ENCODE measurements around the gene ANKMY1.

DNA sequence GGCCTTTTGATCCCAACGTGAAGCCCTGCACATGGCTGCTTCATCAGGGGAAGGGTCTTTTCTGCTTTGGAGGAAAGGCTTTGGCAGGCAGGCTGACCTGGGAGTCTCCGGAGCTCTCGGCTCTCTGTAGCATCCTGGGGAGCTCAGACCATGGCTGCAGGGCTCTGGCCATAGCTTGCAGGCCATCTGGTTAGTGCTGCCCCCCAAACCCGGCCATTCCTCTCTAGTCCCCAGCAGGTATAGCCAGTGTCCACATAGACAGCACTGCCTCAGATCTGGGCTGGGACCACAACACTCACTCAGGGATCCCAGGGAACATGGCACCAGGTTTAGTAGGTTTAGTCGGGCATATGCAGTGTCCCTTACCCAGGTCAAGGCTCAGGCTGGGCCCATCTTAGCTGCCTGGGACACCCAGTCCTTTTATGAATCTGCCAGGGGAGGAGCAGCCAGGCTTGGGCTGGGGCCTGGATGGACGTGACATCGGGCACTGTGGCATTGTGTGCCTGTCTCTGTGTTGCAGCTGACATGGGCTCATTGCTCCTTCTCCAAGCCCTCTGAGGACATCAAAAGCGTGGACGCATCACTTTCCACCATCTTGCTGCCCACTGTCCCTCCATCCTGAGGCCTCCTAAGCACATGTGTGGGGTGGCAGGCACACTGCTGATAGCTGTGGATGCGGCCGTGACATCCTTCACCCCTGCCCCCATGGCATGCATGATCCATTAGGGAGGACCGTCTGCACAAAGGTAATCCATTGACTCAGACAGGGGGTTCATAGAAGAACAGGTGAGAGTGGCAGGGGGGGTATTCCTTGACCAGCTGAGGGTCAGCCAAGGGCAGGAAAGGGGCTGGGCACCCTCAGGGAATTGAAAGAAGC is 48.3 kb upstream of the ANKMY1 start:
- no peak for TF ChIP-seq POLR2A (IDR thresholded peaks at IDR 0.05)
- TF ChIP-seq, protein P1, sequence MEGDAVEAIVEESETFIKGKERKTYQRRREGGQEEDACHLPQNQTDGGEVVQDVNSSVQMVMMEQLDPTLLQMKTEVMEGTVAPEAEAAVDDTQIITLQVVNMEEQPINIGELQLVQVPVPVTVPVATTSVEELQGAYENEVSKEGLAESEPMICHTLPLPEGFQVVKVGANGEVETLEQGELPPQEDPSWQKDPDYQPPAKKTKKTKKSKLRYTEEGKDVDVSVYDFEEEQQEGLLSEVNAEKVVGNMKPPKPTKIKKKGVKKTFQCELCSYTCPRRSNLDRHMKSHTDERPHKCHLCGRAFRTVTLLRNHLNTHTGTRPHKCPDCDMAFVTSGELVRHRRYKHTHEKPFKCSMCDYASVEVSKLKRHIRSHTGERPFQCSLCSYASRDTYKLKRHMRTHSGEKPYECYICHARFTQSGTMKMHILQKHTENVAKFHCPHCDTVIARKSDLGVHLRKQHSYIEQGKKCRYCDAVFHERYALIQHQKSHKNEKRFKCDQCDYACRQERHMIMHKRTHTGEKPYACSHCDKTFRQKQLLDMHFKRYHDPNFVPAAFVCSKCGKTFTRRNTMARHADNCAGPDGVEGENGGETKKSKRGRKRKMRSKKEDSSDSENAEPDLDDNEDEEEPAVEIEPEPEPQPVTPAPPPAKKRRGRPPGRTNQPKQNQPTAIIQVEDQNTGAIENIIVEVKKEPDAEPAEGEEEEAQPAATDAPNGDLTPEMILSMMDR (IDR thresholded peaks at IDR 0.05), result no peak
